ENCODE results near the gene ICAM1. TPM values are rescaled to one million over a fixed set of nuclear protein-coding genes. Genes with fewer than 3 reads are reported as not detected.

The ICAM1 gene
- total RNA-seq, 4 donors from 2014 or later = 11.4 to 43.4 (median 31.9) TPM

DNA sequence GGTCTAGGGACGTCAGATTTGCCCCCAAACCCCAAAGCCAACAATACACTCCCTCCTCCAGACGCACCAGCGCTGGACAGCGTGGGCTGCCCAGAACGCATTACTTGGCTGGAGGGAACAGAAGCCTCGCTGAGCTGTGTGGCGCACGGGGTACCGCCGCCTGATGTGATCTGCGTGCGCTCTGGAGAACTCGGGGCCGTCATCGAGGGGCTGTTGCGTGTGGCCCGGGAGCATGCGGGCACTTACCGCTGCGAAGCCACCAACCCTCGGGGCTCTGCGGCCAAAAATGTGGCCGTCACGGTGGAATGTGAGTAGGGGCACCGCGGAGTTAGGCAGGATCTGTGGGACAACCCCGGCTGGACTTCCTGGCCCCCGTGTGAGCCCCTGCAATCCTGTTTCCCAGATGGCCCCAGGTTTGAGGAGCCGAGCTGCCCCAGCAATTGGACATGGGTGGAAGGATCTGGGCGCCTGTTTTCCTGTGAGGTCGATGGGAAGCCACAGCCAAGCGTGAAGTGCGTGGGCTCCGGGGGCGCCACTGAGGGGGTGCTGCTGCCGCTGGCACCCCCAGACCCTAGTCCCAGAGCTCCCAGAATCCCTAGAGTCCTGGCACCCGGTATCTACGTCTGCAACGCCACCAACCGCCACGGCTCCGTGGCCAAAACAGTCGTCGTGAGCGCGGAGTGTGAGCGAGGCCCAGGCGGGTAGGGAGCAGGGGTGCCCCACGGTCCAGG lies 22.9 kb downstream of the ICAM1 start:
- TF ChIP-seq, protein P1, sequence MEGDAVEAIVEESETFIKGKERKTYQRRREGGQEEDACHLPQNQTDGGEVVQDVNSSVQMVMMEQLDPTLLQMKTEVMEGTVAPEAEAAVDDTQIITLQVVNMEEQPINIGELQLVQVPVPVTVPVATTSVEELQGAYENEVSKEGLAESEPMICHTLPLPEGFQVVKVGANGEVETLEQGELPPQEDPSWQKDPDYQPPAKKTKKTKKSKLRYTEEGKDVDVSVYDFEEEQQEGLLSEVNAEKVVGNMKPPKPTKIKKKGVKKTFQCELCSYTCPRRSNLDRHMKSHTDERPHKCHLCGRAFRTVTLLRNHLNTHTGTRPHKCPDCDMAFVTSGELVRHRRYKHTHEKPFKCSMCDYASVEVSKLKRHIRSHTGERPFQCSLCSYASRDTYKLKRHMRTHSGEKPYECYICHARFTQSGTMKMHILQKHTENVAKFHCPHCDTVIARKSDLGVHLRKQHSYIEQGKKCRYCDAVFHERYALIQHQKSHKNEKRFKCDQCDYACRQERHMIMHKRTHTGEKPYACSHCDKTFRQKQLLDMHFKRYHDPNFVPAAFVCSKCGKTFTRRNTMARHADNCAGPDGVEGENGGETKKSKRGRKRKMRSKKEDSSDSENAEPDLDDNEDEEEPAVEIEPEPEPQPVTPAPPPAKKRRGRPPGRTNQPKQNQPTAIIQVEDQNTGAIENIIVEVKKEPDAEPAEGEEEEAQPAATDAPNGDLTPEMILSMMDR (IDR thresholded peaks at IDR 0.05; ENCODE audit: low read depth) = no peak

DNA sequence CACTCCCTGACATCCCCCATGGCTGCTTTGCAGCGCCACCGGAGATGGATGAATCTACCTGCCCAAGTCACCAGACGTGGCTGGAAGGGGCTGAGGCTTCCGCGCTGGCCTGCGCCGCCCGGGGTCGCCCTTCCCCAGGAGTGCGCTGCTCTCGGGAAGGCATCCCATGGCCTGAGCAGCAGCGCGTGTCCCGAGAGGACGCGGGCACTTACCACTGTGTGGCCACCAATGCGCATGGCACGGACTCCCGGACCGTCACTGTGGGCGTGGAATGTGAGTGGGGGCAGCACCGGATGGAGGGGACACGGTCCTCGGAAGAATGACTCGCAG lies 23.4 kb downstream of the ICAM1 start:
- TF ChIP-seq, protein P1 (IDR thresholded peaks at IDR 0.05; ENCODE audit: low read depth) = no peak

DNA sequence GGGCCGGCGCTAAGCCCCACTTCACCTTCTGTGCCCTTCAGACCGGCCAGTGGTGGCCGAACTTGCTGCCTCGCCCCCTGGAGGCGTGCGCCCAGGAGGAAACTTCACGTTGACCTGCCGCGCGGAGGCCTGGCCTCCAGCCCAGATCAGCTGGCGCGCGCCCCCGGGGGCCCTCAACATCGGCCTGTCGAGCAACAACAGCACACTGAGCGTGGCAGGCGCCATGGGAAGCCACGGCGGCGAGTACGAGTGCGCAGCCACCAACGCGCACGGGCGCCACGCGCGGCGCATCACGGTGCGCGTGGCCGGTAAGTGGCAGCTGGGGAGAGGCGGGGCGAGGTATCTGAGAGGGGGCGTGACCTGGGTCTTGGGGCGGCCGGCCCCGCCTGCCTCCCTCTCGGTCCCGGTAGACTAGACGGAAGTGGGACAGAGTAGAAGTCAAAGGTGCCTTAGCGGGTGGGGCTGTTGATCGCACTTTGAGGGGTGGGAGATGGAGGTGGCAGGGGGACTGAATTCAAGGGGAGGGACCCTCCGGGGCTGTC lies 24.5 kb downstream of the ICAM1 start:
- TF ChIP-seq, protein P1 (IDR thresholded peaks at IDR 0.05; ENCODE audit: low read depth) = no peak

DNA sequence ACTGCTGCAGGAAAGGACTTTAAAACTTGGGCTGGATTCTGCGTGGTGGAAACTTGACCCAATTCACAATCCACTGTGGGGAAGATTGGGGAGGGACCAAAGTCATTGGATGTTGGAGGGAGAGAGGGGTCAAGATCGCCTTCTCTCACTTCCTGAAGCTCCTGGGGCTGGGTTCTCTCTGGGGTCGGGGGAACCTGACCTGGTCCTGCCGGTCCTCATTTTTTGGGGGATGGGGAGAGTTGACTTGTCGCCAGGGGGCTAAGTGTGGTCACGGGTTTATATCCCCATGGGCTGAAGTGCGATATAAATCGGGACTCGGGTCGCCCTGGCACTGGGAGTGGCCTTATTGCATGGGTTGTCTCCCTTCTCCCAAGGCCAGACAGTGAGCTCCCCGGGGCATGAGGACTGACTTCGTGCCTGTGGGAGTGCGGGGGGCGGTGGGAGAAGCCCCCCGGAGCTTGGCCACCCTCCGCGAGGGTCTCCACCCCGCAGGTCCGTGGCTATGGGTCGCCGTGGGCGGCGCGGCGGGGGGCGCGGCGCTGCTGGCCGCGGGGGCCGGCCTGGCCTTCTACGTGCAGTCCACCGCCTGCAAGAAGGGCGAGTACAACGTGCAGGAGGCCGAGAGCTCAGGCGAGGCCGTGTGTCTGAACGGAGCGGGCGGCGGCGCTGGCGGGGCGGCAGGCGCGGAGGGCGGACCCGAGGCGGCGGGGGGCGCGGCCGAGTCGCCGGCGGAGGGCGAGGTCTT lies 25.1 kb downstream of the ICAM1 start:
- TF ChIP-seq, protein P1 (IDR thresholded peaks at IDR 0.05; ENCODE audit: low read depth) = no peak

DNA sequence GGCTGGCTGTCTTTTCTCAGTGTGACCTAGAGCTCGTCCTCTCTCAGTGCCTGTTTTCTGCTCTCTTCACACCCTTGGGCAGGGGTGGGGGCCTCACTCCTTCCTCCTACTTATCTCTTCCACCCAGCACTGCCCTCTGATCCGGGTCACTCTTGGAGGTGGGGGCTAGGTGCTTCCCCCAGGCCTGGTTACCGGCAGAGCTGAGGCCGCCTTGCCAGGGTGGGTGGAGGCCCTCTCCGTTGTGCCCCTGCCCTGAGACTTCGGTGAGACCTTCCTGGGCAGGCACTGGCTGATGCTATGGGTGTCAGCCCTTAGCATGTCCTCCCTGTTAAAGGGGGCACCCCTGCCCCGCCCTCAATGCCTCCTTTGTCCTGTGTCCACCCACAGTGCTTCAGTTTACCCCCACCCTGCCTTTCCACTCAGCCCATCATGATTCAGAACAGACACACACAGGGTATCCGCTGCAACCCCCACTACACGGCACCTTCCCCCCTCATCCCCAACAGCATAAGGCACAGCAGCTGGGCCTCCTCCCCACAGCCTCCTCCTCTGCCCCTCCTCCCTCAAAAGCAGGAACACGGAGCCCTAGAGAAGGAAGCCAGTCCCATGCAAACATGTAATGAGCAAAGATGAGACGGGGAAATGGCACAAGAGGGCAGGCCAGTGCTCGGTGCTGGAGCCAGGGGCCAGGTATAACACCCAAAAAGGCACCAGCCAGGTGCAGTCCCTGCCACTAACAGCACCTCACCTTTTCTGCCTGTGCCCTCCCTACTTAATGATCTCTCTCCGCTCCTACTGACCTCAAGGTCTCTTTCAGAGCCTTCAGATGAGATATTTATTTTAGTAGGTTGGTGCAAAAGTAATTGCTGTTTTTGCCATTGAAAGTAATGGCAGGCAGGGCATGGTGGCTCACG lies 28.9 kb downstream of the ICAM1 start:
- TF ChIP-seq, protein P1 (IDR thresholded peaks at IDR 0.05; ENCODE audit: low read depth) = no peak

DNA sequence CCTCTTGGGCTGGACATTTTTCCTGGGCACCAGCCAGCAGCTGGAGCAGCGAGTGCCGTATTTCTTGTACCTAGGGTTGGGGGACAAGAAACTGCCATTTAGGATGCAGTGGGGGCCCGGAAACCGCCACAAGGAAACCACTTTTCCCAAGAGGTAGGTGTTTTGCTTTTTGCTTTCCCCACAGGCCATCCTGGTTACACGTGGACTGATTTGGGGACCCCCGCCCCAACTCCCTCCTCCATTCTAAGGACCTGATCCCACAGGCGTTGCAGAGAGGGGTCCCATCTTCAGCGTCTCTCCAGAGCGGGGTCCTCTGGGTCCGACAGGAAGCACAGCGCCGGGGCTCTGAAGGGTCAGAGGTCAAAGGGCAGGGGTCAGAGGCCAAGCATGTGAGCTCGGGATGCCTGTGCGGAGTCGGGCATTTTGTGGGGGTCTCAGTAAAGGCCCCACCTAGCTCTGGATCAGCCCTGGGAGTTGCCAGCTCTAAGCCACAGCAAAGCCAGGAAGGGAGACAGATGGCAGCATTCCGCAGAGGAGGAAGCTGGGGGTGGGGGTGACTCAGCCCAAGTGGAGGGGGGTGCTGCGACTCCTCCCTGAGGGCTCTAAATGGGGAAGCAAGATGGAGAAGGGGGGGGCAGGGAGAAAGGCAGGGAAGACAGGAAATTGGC lies 34.4 kb downstream of the ICAM1 start:
- TF ChIP-seq, protein P1 (IDR thresholded peaks at IDR 0.05; ENCODE audit: low read depth) = no peak

Measured in subcutaneous adipose tissue (tissue), 4 donors.